Effector CD4-positive, alpha-beta T cell (primary cell): ENCODE data around the gene SGSH.
"Not testable (repeated sequence)": the region's sequence is repeated elsewhere in the genome, so short reads cannot be mapped to it uniquely, and the experiment has no call there.

ENCODE experiments used
- DNase-seq: peaks from one replicate; pipeline ENCODE4 v3.0.0-alpha.2; 2020
- total RNA-seq: gene quantifications from one replicate; lab custom pipeline; 2026; lab: John Stamatoyannopoulos, UW

Gene SGSH
- 116 reads per million, percentile 85 among the genes with 10 or more reads in this experiment for total RNA-seq

- peak; percentile 43 for DNase-seq
Measured at GRCh38 chr17:80220054-80220735, at the start of gene SGSH, which contains the start of gene SLC26A11. Gene SGSH (minus strand): TSS chr17:80220333. CDS start chr17:80220313, 20 bp downstream. Gene SLC26A11 (plus strand): TSS chr17:80220427. CDS start chr17:80221561, 1,134 bp downstream.

DNA sequence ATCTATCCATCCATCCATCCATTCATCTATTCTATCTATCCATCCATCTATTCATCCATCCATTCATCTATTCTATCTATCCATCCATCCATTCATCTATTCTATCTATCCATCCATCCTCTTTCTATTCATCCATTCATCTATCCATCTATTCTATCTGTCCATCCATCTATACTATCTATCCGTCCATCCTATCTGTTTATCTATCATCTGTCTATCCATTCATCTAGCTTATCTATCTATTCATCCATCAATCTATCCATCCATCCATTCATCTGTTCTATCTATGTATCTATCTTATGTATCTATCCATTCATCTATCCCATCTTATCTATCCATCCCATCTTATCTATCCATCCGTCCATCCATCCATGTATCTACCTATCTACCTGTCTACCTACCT is 49.3 kb upstream of the SGSH start:
- DNase-seq, result no peak

DNA sequence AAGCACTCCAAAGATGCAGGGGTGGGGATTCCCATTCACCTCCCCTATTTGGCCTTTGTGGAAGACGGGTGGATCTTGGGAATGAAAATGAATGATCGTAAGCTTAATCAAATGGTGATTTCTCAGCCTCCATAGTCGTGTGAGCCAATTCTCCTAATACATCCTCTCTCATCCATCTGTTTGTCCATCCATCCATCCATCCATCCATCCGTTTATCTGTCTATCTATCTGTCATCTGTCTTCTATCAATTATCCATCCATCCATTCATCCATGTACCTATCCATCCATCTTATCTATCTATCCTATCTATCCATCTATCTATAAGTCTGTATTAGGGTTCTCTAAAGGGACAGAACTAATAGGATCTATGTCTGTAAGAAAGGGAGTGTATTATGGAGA is 48.3 kb upstream of the SGSH start:
- no peak for DNase-seq

DNA sequence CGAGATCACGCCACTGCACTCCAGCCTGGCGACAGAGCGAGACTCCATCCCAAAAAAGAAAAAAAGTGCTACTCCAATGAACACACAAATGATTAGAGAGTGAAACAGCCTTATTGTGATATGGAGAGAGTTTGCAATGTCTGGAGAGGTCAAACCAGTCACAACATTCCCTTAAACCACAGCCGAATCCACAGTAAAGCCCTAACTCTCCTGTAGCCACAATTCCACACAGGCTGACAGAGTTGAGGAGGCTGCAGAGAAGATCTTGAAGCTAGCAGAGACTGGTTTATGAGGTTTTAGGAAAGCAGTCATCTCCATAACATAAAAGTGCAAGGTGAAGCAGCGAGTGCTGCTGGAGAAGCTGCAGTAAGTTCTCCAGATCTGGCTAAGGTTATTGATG is 47.3 kb upstream of the SGSH start:
- no peak for DNase-seq

- DNase-seq, result peak; percentile 43
Measured at GRCh38 chr17:80265205-80266068, 45.3 kb upstream of the SGSH start.

- peak; percentile 31 for DNase-seq
Measured at GRCh38 chr17:80264205-80265075, 44.3 kb upstream of the SGSH start.

GRCh38 chr17:80263253-80264204 is 43.4 kb upstream of the SGSH start:
- peak; percentile 85 for DNase-seq

GRCh38 chr17:80262775-80263244 is 42.7 kb upstream of the SGSH start:
- no peak for DNase-seq

GRCh38 chr17:80262291-80262690 is 42.2 kb upstream of the SGSH start:
- no peak for DNase-seq

DNA sequence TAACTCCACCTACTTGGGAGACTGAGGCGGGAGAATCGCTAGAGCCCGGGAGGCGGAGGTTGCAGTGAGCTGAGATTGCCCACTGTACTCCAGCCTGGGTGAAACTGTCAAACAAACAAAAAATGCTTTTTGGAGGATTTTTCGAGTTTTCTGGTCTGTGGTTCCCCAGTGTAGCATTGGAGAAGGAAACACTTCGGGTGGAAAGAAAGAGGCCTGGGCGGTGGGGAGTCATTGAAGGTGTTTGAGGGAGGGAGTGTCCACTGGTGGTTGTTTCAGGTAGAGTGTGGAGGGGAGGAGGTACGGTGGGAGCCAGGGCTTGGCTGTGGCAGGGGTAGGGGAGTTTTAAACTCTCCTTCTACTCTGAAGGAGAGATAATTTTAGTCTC is 41.8 kb upstream of the SGSH start:
- no peak for DNase-seq

GRCh38 chr17:80261159-80261894 is 41.2 kb upstream of the SGSH start:
- DNase-seq, result peak; percentile 58

DNA sequence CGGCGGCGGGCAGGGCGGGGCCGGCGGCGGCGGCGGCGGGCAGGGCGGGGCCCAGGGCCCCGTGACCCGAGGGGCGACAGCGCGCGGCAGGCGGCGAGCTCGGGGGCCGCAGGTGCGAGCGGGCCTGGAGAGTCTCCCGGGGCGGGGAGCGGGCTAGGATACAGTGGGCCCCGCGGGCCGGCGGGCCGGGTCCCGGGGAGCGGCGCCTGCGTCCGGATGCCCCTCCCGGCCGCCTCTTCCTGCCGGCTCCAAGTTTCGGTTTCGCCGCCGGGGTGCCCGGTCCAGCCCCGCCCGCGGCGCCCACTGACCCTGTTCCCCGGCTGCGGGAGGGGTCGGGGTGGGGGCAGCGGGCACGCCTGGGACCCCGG is 40.6 kb upstream of the SGSH start, which contains the start of gene RNF213:
Gene RNF213, plus strand, starts transcription at position 62 of the 368 bp plus-strand sequence. CDS start 2,830 bp downstream, outside the sequence.
- DNase-seq, result peak; percentile 39

DNA sequence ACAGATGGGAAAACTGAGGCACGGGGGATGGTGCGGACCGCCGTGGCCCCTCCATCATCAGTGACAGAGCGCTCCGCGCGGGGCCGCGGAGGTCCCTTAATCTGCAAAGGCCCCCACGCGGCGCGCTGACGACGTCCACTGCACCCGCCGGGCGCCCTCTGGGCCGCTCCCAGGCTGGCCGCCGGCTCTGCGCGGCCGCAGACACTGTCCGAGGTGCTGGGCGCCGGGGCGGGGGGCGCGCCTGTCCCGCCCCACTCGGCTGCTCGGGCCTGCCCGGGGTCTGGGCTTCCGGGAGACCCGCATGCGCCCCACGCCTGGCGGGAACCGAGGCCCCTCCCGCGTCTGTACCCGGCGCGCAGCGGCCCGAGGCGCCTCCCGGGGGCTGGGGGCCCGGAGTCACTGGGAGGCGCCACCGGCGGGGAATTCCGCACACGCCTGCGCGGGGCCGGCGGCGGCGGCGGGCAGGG is 40.0 kb upstream of the SGSH start:
- DNase-seq, result peak; percentile 79

DNA sequence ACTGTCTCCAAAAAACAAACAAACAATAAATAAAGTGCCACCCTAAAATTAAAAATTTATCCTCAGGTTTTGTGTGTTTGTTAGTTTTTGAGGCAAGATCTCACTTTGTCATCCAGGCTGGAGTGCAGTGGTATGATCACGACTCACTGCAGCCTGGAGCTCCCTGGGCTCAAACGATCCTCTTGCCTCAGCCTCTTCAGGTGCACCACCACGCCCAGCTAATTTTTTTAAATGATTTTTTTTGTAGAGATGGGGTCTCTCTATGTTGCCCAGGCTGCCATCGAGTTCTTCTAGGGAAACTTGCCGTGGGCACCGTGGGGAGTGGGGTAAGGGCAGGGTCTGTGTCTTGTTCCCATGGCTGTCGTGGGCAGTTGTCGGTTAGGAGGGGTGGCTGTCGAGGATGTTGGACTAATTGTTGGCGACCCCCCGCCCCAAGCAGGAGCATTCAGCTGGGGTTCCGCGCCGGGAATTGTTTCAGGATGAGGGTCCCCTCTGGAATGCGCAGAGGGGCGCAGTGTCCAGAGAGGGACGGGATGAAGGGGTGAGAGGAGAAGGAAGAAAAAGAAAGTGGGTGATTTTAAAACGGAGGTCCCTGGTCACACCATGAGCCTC is 39.4 kb upstream of the SGSH start:
- no peak for DNase-seq

DNA sequence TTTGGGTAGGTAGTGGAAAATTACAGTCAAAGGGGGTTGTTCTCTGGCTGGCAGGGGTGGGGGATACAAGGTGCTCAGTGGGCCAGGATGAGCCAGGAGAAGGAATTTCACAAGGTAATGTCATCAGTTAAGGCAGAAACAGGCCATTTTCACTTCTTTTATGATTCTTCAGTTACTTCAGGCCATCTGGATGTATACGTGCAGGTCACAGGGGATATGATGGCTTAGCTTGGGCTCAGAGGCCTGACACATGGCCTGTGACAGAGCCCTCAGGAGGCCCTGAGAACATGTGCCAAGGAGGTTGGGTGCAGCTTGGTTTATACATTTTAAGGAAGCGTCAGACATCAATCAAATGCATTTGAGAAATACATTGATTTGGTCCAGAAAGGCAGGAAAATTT is 38.2 kb upstream of the SGSH start:
- DNase-seq, result not testable (repeated sequence)

GRCh38 chr17:80257716-80258213 is 37.6 kb upstream of the SGSH start:
- no peak for DNase-seq

DNA sequence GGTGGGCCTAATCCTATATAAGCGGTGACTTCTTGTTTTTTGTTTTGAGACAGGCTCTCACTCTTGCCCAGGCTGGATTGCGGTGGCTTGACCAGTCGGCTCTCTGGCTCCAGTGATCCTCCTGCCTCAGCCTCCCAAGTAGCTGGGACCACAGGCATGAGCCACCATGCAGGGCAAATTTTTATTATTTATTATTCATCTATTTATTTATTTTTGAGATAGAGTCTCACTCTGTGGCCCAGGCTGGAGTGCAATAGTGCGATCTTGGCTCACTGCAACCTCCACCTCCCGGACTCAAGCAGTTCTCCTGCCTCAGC is 35.9 kb upstream of the SGSH start:
- DNase-seq, result no peak

- DNase-seq, result peak; percentile 35
Measured at GRCh38 chr17:80254396-80255251, 34.5 kb upstream of the SGSH start.
